NCI-H526 treated with DMSO at 0.1 percent for 48 hours (cell line): ENCODE results near the gene TBC1D5.

ENCODE experiments used
- DNase-seq: peaks from one replicate; lab custom pipeline; 2025; lab: John Stamatoyannopoulos, UW

The TBC1D5 gene

DNA sequence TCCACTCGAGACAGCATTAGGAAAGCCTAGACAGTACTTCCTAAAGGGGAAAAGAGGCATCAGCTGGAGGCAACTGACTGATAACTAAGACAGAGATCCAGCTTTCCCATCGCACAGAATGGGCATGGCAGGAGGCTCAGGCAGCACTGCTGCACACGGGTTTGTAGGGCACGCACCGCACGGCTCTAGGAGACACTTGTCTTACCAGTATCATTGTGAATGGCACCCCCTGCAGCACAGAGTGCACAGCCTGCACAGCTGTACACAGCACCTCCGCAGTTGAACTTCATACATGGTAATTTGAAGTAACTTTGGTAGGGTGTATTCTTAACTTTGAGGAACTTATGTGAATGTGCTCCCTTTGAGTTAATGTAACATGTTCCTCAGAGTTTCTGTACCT lies 576.1 kb downstream of the TBC1D5 start:
- DNase-seq, result no peak

GRCh38 chr3:17162116-17162515 lies 580.3 kb downstream of the TBC1D5 start:
- no peak for DNase-seq

GRCh38 chr3:17160597-17160996 lies 581.8 kb downstream of the TBC1D5 start:
- DNase-seq, result no peak

DNA sequence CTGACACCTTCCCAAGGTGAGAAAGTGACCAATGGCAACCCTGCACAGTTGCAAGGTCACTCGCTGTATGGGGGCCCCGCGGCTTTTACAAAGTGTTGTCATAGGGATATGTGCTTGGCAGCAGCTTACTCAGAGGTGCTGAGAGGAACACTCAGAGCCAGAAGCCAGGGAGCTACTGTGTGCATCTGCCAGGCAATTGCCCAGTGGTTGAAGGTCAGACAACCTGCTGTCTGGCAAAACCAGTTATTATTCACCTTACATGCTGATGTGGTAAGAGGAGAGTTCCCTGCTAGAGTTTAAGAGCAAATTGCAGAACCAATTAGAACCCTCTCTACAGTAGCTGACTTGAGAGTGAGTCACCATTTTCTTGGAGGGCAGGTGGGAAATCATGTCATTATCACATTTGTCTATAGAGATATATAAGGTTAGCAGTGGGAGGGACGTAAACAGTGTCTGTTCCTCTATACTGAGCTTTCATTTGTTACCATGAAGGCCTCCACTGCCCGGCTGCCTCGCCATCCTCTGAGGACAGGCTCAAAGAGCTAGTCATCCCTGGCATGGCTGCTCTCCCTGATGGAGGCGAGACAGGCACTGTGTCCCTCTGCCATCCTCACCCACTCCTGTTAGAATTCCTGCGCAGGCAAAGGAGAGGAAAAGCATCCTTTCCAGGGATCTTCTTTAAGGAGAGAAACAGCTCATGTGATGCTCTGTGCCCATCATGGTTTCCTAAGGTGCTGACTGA lies 583.3 kb downstream of the TBC1D5 start:
- no peak for DNase-seq

DNA sequence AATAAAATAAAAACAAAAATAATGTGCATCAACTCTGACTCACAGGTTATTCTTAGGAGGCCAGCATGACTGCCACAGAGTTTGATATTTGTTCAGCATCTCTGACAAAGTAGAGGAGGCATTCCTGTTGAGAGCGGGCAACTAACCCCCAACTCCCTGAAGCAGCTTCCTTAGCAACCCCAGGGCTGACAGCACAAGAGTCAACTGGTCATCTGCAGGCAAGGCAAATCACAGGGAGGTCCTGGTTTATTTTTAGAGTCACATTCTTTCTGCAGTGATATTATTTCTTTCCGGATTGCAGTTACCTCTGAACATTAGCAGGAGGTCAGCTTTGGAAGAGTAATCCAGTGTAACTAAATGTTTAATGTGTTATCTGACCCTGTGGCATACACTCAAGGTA lies 584.7 kb downstream of the TBC1D5 start:
- DNase-seq, result no peak

- no peak for DNase-seq
These were observed 585.6 kb downstream of the TBC1D5 start for GRCh38 chr3:17156864-17157263.

GRCh38 chr3:17155951-17156350 lies 586.5 kb downstream of the TBC1D5 start:
- no peak for DNase-seq

DNA sequence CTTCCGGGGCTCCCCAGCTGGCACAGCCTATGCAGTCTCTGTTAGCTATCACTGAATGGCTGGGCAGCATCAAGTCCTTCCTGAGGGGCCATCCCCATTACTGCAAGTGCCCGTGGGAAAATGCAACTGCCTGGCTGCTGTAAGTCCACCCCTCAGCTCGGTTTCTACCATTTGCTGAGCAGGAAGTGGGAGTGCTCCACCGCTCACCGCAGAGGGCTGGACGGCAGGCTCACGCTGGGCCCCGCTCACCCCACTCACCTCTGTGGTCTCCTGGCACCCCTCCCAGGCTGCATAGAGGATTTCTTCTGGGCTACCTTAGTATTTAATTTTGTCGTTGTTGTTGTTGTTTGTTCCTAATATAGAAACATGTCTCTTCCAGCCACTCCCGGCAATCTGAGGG lies 587.5 kb downstream of the TBC1D5 start:
- DNase-seq, result no peak

- no peak for DNase-seq
These were observed 588.2 kb downstream of the TBC1D5 start for GRCh38 chr3:17154221-17154620.

GRCh38 chr3:17153209-17153608 lies 589.2 kb downstream of the TBC1D5 start:
- DNase-seq, result no peak

DNA sequence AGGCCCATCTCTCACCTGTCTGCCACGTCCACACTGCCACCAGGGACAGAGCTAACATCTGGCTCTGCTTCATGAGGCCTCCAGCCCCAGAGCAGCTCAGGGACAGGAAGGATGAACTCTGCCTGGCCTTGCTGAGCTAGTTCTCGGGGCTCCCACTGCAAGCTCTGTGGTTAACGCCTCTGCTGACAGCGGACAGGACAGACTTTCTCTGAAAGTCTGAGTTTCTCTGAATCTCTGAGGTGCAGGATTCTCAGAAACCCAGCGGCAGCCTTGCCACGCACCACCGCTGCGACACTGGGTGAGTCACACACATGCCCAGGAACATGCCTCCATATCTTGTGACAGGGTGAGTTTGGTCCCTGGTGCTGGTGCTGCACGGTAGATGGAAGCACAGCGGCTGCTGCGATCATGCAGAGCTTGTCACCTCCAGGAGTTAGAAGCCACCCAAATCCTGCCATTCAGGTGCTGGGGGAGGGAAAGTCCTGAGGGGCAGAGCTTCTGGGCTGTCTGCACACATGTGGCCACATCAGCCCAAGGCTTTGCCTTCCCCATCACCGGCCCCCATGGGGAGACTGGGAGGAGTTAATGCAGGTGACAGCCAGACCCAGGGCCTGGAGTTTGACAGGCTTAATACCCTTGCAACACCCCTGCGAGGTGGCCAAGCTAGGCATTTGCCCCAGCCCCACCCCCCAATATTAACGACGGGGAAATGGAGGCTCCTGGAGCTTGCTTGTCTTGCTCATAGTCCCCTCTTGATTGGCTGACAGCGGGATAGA lies 590.6 kb downstream of the TBC1D5 start:
- DNase-seq, result no peak

- no peak for DNase-seq
These were observed 593.4 kb downstream of the TBC1D5 start for GRCh38 chr3:17149076-17149475.

DNA sequence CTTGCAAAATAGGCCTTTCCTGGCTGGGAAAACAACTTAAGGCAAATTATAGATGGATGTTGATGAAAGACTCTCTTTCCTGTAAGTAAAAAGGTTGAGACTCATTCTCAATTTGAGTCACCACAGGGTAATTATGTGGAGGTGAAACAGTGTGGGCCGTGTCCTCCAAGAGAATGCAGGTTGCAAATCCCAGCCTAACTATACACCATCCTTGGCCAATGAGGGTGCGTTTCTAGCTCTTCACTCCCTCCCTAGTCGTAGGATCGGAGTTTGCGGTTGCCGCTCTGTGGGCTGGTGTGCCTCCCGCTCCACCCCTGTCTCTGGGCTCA lies 597.8 kb downstream of the TBC1D5 start:
- no peak for DNase-seq

DNA sequence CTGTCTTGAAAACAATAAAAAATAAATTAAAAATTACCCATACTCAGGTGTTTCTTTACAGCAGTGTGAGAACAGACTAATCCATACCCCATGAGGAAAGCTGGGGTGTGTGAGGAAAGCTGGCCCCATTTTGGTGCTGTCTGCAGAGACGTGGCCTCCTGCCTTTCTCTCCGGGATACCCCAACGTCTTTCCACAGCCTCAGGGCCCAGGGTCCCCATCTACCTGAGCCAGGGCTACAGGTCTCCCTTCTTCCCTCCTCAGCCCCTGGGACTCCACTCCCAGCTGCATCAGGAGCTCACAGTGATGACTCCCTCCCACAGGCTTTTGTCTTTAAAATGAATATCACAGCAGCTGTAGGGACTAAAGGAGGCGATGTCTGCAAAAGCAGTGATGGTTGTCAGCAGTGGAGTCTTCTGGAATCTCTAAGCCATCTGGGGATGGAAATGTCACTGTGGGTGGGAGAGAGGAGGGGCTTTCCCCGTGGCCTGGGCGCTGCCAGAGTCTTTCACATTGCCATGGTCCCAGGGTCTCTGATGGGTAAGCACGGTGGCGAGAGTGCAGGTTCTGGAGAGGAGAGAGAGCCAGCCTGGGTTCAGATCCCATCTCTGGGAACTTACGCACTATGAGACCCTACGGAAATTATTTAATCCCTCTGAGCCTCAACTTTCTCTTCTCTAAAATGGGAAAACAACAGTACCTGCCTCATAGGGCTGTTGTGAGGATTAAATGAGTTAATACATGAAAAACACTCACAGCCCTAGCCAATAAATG lies 598.4 kb downstream of the TBC1D5 start:
- no peak for DNase-seq

DNA sequence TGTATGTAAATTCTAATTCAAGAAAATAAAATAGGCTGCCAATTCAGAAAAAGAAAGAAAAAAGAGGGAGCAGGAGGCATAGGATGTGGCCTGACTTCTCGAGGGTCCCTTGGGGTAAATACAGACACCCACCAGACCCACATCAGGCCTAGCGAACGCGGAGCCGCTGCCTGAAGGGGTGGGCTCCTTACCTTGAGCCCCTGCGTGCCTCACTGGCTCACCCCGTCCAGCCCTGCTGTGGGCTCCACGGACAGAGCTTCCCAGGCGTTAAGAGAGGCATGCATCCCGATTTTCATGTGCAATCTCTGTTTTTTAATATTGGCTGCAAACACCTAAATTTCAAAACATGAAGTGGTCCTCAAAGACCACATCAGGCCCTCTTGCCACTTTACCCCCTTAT lies 599.9 kb downstream of the TBC1D5 start:
- DNase-seq, result no peak

- no peak for DNase-seq
These were observed 600.7 kb downstream of the TBC1D5 start for GRCh38 chr3:17141699-17142098.

DNA sequence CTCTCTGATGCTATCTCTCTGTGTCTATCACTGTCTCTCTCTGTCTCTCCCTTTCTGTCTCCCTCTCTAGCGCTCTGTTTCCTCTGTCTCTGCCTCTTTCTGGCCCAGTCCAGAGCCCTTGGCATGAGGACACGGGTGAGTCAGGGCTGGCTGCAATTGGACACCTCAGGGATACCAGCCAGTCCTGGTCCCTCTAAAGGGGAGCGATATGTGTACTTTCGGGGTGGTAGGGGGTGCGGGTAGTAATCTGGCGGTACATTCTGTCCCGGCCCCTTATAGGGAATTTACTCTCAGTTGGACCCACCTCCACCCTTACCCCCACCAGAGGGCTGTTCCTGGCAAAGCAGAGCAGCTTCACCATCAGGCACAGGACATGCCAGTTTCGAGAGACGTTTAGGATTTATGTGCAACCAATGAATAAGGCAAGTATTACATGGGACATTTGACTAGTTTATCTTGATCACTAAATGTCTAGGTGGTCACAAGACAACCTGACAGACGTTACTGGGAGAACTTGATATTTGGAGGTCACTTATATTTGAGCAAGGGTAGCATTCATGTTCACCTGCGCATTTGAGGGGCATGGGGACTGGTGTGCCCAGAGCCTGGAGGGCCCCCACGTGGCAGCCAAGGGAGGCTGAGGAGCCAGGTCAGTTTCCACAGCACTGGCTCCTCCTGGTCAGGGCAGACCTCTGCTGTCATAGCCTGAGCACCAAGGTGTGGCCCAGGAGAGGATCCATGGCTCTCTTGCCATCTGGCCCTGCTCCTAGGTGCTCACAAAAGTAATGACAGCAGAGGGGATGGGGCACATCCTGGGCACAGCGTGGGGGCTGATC lies 601.5 kb downstream of the TBC1D5 start:
- no peak for DNase-seq

- no peak for DNase-seq
These were observed 604.0 kb downstream of the TBC1D5 start for GRCh38 chr3:17138246-17139039.

DNA sequence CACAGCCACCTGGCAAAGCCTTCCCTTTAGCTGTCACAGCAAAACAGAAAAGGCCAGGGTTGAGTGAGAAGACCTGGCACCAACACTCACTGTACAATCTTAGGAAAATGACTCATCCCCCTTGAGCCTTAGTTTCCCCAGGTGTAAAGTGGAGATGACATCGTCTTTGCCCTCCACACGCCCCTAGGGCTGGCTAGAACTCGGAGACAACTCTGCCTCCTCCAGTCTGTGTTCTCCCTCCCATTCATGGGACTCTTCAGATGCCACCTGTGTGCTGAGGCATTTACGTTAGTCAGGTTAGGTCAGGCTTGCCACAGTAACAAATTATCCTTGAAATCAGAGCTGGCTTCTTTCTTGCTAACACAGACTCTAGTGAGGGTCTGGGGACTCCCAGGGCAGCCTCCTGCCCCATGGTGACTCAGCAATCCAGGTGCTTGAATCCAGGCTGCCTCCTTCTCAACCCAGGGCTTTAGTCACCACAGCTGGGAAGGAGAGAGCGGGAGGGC lies 605.1 kb downstream of the TBC1D5 start:
- no peak for DNase-seq

DNA sequence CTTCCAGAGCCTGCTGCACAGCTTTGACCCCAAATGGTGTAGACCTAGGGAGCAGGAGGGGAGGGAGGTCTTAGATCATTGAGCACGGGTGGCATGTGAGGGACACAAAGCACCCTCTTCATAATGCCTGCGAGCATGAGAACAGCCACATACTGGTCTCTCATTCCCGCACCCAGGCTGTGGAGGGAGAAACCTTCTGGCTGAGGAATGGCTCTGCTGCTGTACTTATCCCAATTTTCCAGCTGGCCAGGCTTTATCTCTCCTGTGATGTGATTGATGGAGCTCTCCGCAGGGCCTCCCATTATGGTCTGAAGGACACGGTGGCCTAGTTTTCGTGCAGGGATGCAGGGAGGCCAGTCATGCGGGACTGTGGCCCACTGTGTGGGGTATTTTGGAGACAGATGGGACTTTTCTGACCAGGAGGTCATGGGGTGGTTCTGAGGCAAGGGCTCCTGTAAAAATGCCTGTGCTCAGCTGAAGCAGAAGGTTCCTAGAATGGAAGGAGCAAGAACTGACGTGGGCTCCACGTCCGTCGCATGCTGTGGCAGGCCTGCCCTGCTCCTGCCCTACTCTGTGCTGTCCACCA lies 606.2 kb downstream of the TBC1D5 start:
- no peak for DNase-seq

DNA sequence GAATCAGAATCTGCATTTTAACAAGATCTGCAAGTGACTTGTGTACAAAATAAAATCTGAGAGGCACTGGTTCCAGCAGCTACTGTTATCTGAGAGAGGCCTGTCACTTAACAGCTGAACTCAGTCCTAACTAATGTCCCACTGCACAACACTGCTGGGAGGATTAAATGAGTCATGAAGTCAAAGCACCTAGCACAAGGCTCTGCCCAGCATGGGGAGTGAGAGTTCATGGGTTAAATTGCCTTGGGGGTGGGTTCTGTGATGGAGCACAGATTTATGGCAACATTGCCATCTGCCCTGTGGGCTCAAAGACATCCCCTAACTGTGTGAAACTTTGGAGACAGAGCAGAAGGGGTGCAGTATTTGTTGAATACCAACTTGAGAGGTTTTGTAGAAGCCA lies 606.7 kb downstream of the TBC1D5 start:
- DNase-seq, result no peak
